RKO (cell line): ENCODE results near the gene ERC1.
"Not testable (repeated sequence)": the region's sequence is repeated elsewhere in the genome, so short reads cannot be mapped to it uniquely, and the experiment has no call there.

Experiments used
- DNase-seq: peaks from one replicate; pipeline ENCODE4 v3.0.0-alpha.2; 2016; ENCODE audit warnings: low spot score

The ERC1 gene

GRCh38 chr12:1130164-1130563 lies 139.1 kb downstream of the ERC1 start:
- DNase-seq = no peak

GRCh38 chr12:1130571-1130970 lies 139.5 kb downstream of the ERC1 start:
- DNase-seq = no peak

- no peak for DNase-seq
Measured at GRCh38 chr12:1131811-1132224, 140.8 kb downstream of the ERC1 start.

GRCh38 chr12:1132311-1132710 lies 141.3 kb downstream of the ERC1 start:
- DNase-seq = no peak

GRCh38 chr12:1138691-1139090 lies 147.7 kb downstream of the ERC1 start:
- DNase-seq = no peak

- not testable (repeated sequence) for DNase-seq
Measured at GRCh38 chr12:1146758-1147157, 155.7 kb downstream of the ERC1 start.

- no peak for DNase-seq
Measured at GRCh38 chr12:1147821-1148220, 156.8 kb downstream of the ERC1 start.

GRCh38 chr12:1157046-1157445 lies 166.0 kb downstream of the ERC1 start:
- DNase-seq = no peak

- no peak for DNase-seq
Measured at GRCh38 chr12:1161197-1161596, 170.2 kb downstream of the ERC1 start.

- no peak for DNase-seq
Measured at GRCh38 chr12:1162081-1162760, 171.2 kb downstream of the ERC1 start.

GRCh38 chr12:1167784-1168183 lies 176.8 kb downstream of the ERC1 start:
- no peak for DNase-seq

GRCh38 chr12:1170411-1170810 lies 179.4 kb downstream of the ERC1 start:
- no peak for DNase-seq

- DNase-seq = no peak
Measured at GRCh38 chr12:1171657-1172408, 180.8 kb downstream of the ERC1 start.

- no peak for DNase-seq
Measured at GRCh38 chr12:1173781-1174617, 183.0 kb downstream of the ERC1 start.

GRCh38 chr12:1174659-1175058 lies 183.6 kb downstream of the ERC1 start:
- no peak for DNase-seq

GRCh38 chr12:1176191-1176590 lies 185.2 kb downstream of the ERC1 start:
- no peak for DNase-seq

- no peak for DNase-seq
Measured at GRCh38 chr12:1179128-1179527, 188.1 kb downstream of the ERC1 start.

GRCh38 chr12:1182069-1182468 lies 191.0 kb downstream of the ERC1 start:
- no peak for DNase-seq

- peak; percentile 12 for DNase-seq
Measured at GRCh38 chr12:1184402-1184801, 193.4 kb downstream of the ERC1 start.

- DNase-seq = no peak
Measured at GRCh38 chr12:1185460-1186182, 194.6 kb downstream of the ERC1 start.

GRCh38 chr12:1186298-1186697 lies 195.3 kb downstream of the ERC1 start:
- no peak for DNase-seq

- DNase-seq = no peak
Measured at GRCh38 chr12:1188016-1188415, 197.0 kb downstream of the ERC1 start.
